Inflammatory macrophage (primary cell): Measurements from ENCODE around the gene NUAK1.

Source experiments
- DNase-seq, 2 donors: peaks; one replicate each; pipeline ENCODE4 v3.0.0-alpha.2; 2020 to 2022

Gene NUAK1

GRCh38 chr12:106051853-106052531 is 86.8 kb downstream of the NUAK1 start:
- no peak for DNase-seq

- no peak for DNase-seq
These were observed 89.2 kb downstream of the NUAK1 start for GRCh38 chr12:106049546-106049945.

- DNase-seq: no peak
These were observed 89.6 kb downstream of the NUAK1 start for GRCh38 chr12:106049105-106049504.

- DNase-seq: no peak
These were observed 90.1 kb downstream of the NUAK1 start for GRCh38 chr12:106048676-106049075.

GRCh38 chr12:106048016-106048415 is 90.7 kb downstream of the NUAK1 start:
- DNase-seq: no peak

GRCh38 chr12:106046947-106047346 is 91.8 kb downstream of the NUAK1 start:
- DNase-seq: no peak

GRCh38 chr12:106046301-106046846 is 92.4 kb downstream of the NUAK1 start:
- no peak for DNase-seq

GRCh38 chr12:106045251-106045674 is 93.5 kb downstream of the NUAK1 start:
- no peak for DNase-seq

- no peak for DNase-seq
These were observed 94.0 kb downstream of the NUAK1 start for GRCh38 chr12:106044773-106045172.

- no peak for DNase-seq
These were observed 96.7 kb downstream of the NUAK1 start for GRCh38 chr12:106042037-106042436.

GRCh38 chr12:106040521-106040920 is 98.2 kb downstream of the NUAK1 start:
- DNase-seq: no peak

- no peak for DNase-seq
These were observed 98.9 kb downstream of the NUAK1 start for GRCh38 chr12:106039646-106040404.

GRCh38 chr12:106039242-106039641 is 99.5 kb downstream of the NUAK1 start:
- no peak for DNase-seq

GRCh38 chr12:106037524-106038298 is 101.0 kb downstream of the NUAK1 start:
- DNase-seq: no peak

GRCh38 chr12:106035421-106035820 is 103.3 kb downstream of the NUAK1 start:
- no peak for DNase-seq

GRCh38 chr12:106034316-106034715 is 104.4 kb downstream of the NUAK1 start:
- no peak for DNase-seq

- no peak for DNase-seq
These were observed 105.5 kb downstream of the NUAK1 start for GRCh38 chr12:106033161-106033675.

- DNase-seq: no peak
These were observed 106.2 kb downstream of the NUAK1 start for GRCh38 chr12:106032623-106032925.

GRCh38 chr12:106031761-106032622 is 106.8 kb downstream of the NUAK1 start:
- no peak for DNase-seq

- DNase-seq: no peak
These were observed 108.3 kb downstream of the NUAK1 start for GRCh38 chr12:106030210-106031071.

- DNase-seq: no peak
These were observed 109.2 kb downstream of the NUAK1 start for GRCh38 chr12:106029532-106029931.
